OCI-LY1 (cell line): ENCODE results near the gene HSPA9.

Source experiments
- H2AFZ ChIP-seq: fragments of 200-600 bp; sonication (generic), shearing (Covaris generic); 2 replicates; pipeline ENCODE4 v1.6.0; 2014; ENCODE audit warnings: antibody characterized with exemption, mild to moderate bottlenecking, low read length
- H3F3A ChIP-seq: fragments of 200-600 bp; sonication (generic), shearing (Covaris generic); 2 replicates; pipeline ENCODE4 v1.6.0; 2014; ENCODE audit warnings: mild to moderate bottlenecking, antibody characterized with exemption, low read length, moderate library complexity; ENCODE audit not compliant: insufficient read depth
- H3K27ac ChIP-seq: fragments of 200-600 bp; sonication (generic); 2 replicates; pipeline ENCODE4 v1.5.1; 2014; ENCODE audit warnings: low read length, mixed run types, mild to moderate bottlenecking, low read depth; ENCODE audit not compliant: poor library complexity, severe bottlenecking
- H3K27me3 ChIP-seq: fragments of 200-600 bp; sonication (generic); 2 replicates; pipeline ENCODE4 v1.6.0; 2014; ENCODE audit warnings: antibody characterized with exemption, mild to moderate bottlenecking, low read length, moderate library complexity; ENCODE audit not compliant: insufficient read depth
- H3K36me3 ChIP-seq: fragments of 200-600 bp; sonication (generic); 2 replicates; pipeline ENCODE4 v1.6.1; 2014; ENCODE audit warnings: mild to moderate bottlenecking, antibody characterized with exemption, low read length, moderate library complexity, mixed read lengths; ENCODE audit not compliant: insufficient read depth
- H3K4me1 ChIP-seq: fragments of 200-600 bp; sonication (generic); 2 replicates; pipeline ENCODE4 v1.5.1; 2014; ENCODE audit warnings: mild to moderate bottlenecking, low read length, moderate library complexity; ENCODE audit not compliant: insufficient read depth, severe bottlenecking
- H3K4me2 ChIP-seq: fragments of 200-600 bp; sonication (generic), shearing (Covaris generic); 2 replicates; pipeline ENCODE4 v1.6.1; 2014; ENCODE audit warnings: low read length
- H3K4me3 ChIP-seq: fragments of 200-600 bp; sonication (generic); 2 replicates; pipeline ENCODE4 v1.5.1; 2014; ENCODE audit warnings: low read length, low read depth, mild to moderate bottlenecking, mixed read lengths; ENCODE audit not compliant: poor library complexity, severe bottlenecking
- H3K79me2 ChIP-seq: fragments of 200-600 bp; shearing (Covaris generic); 2 replicates; pipeline ENCODE4 v1.6.1; 2016; ENCODE audit warnings: mixed run types, low read length, mixed read lengths; ENCODE audit not compliant: insufficient read depth
- H3K9ac ChIP-seq: fragments of 200-600 bp; sonication (generic), shearing (Covaris generic); 2 replicates; pipeline ENCODE4 v1.6.1; 2014; ENCODE audit warnings: mild to moderate bottlenecking, low read length, mixed read lengths
- H3K9me2 ChIP-seq: fragments of 200-600 bp; sonication (generic), shearing (Covaris generic); 2 replicates; pipeline ENCODE4 v1.6.1; 2014; ENCODE audit warnings: low read depth, mild to moderate bottlenecking, low read length, mixed read lengths
- H3K9me3 ChIP-seq: fragments of 200-600 bp; shearing (Covaris generic); 2 replicates; pipeline ENCODE4 v1.6.1; 2014; ENCODE audit warnings: low read length, mixed read lengths
- H4K20me1 ChIP-seq: fragments of 200-600 bp; sonication (generic), shearing (Covaris generic); 2 replicates; pipeline ENCODE4 v1.6.0; 2016; ENCODE audit warnings: mild to moderate bottlenecking, low read length; ENCODE audit not compliant: insufficient read depth
- CTCF ChIP-seq: fragments of 200-600 bp; sonication (generic), shearing (Covaris generic); IDR thresholded peaks from 2 replicates; pipeline ENCODE4 v1.5.1; 2017; ENCODE audit warnings: mild to moderate bottlenecking, antibody characterized with exemption, low read length, moderate library complexity, mixed read lengths
- EZH2 ChIP-seq: fragments of 200-600 bp; sonication (generic), shearing (Covaris generic); IDR thresholded peaks from 2 replicates; pipeline ENCODE4 v1.8.0; 2017; ENCODE audit warnings: borderline replicate concordance, mixed run types, mild to moderate bottlenecking, antibody characterized with exemption, low read length, moderate library complexity, mixed read lengths

The HSPA9 gene

GRCh38 chr5:138568061-138568824, 7.0 kb downstream of the HSPA9 start:
- no peak overlapping the region for H3K4me2 ChIP-seq
- peaks cover 99% of the 10 kb centered on the region for H3K36me3 ChIP-seq
- H3K79me2 ChIP-seq, result peaks cover 28% of the 10 kb centered on the region
- H3K4me3 ChIP-seq, result no peak overlapping the region
- no peaks in the 10 kb centered on the region for H3K9me3 ChIP-seq
- H4K20me1 ChIP-seq, result no peaks in the 10 kb centered on the region; the same call in 1 of the 2 replicates
- H3K9me2 ChIP-seq, result no peaks in the 10 kb centered on the region
- TF ChIP-seq CTCF, result no peak
- TF ChIP-seq EZH2, result no peak
- no peak overlapping the region for H3K9ac ChIP-seq
- H3F3A ChIP-seq, result no peaks in the 10 kb centered on the region
- H2AFZ ChIP-seq, result no peak overlapping the region
- H3K4me1 ChIP-seq, result no peaks in the 10 kb centered on the region
- no peaks in the 10 kb centered on the region for H3K27me3 ChIP-seq
- H3K27ac ChIP-seq, result no peak overlapping the region

GRCh38 chr5:138566792-138567191, 8.4 kb downstream of the HSPA9 start:
- peaks cover 95% of the 10 kb centered on the region for H3K36me3 ChIP-seq
- peaks cover 28% of the 10 kb centered on the region for H3K79me2 ChIP-seq
- H3F3A ChIP-seq, result no peaks in the 10 kb centered on the region

GRCh38 chr5:138565100-138565821, 9.9 kb downstream of the HSPA9 start:
- Histone ChIP-seq H4K20me1 (no peaks in the 10 kb centered on the region; the same call in 1 of the 2 replicates), H3K4me1 (no peaks in the 10 kb centered on the region), H3K27ac (no peak overlapping the region), H3K79me2 (peaks cover 28% of the 10 kb centered on the region), H3K4me2 (no peak overlapping the region), H3F3A (no peaks in the 10 kb centered on the region), H3K4me3 (no peak overlapping the region), H3K27me3 (no peaks in the 10 kb centered on the region), H3K9me3 (no peaks in the 10 kb centered on the region), H3K36me3 (peaks cover 95% of the 10 kb centered on the region), H2AFZ (no peak overlapping the region), H3K9ac (no peak overlapping the region), H3K9me2 (no peaks in the 10 kb centered on the region)
- no peak for TF ChIP-seq CTCF
- TF ChIP-seq EZH2, result no peak

More at GRCh38 chr5:138566792-138567191, 8.4 kb downstream of the HSPA9 start:
- Histone ChIP-seq H2AFZ (no peak overlapping the region), H3K9ac (no peak overlapping the region), H3K27me3 (no peaks in the 10 kb centered on the region), H3K9me3 (no peaks in the 10 kb centered on the region), H3K4me3 (no peak overlapping the region), H3K27ac (no peak overlapping the region), H3K4me2 (no peak overlapping the region), H3K9me2 (no peaks in the 10 kb centered on the region), H4K20me1 (no peaks in the 10 kb centered on the region; the same call in 1 of the 2 replicates), H3K4me1 (no peaks in the 10 kb centered on the region)
- TF ChIP-seq CTCF (no peak), EZH2 (no peak)
